GM19452 (cell line): ENCODE results near the gene KLF11.
A peak's percentile ranks its signal among the peaks of the same experiment; 100 is the strongest.

Source experiments
- ATAC-seq: cut with Tn5 transposase; IDR thresholded peaks from one replicate; pipeline ENCODE4 v1.9.1; 2021; ENCODE audit not compliant: unreplicated experiment

Gene KLF11

DNA sequence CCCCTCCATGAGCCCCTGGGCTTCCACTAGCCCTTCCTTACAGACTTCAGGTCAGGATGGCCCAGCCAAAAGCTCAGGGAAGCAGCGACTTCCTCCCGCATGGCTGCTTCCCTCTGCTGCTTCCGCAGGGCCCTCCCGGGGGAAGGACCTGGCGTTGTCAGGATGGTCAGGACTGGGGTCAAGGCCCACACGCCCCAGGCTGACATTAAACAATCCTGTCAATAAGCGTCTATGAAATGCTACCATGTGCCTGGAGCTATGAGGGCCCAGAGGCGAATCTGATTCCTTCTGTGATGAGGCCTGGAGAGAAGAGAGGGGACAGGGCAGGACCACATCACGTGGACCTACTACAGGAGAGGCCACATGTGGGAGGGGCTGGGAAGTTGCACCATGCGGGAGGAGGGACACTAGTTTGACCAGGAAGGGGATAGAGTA, 19.6 kb downstream of the KLF11 start:
- ATAC-seq: no peak

DNA sequence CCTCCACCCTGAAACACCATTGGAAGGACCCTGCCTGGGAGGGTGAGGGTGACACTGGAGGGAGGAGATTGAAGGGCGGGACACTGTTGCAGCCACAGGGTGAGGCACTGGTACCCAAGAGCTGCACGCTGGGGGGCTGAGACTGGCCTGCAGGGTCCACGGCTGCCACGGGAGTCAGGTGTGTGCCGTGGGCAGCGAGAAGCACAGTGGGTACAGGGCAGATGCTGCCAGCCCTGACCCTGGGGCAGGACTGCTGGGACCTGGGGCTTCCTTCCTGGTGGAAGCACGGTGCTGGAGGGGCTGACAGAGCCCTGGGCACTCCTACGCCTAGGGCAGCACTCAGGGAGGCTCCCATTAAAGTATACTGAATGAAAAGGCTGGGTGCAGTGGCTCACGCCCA, 20.2 kb downstream of the KLF11 start:
- ATAC-seq: no peak

DNA sequence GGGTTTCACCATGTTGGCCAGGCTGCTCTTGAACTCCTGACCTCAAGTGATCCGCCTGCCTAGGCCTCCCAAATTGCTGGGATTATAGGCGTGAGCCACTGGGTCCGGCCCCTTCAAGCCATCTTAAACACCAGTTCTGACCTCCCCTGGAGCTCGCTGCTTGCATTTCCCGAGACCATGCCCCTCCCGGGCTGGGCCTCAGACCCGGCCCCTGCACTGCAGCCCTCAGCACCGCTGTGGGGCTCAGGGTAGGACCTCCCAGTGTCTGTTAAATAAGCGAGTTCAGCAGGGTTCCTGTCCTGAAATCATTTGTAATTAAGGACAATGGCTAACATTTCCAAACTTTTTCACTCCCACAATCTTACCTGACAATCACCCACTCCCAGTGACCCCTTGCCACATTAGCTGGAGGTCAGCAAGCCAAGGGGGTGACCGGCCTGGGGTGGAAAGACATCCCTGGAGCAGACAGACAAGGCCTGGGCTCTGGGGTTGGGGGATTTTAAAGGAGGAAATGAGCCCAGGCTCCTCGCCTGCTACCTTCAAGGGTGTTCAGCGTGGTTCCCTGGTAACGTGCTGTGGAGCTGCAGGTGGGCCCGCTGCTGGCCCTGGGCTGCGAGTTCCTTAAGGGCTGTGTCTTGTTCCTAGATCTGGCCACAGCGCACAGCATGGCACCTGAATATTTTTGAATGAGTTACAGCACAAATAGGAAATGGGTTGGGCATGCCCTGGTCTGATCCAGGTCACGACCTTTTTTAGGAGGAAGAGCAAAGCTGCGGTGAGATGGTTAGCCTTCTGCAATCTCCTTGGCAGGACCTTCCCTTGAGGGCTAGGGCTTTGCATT, 21.8 kb downstream of the KLF11 start:
- ATAC-seq: no peak

DNA sequence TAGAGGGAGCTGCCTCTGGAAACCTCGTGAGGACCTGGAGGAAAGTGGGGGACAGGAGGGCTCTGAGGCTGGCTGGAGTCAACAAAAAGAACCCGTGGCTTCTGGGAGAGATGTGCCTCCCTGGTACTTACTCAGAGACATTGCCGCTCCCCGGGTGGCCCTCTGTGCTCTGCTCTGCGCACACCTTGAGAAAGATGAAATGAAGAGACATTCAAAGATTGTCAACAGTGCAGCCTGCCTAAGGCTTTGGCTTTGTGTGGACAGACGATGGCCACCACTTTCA, 22.4 kb downstream of the KLF11 start:
- ATAC-seq: no peak

DNA sequence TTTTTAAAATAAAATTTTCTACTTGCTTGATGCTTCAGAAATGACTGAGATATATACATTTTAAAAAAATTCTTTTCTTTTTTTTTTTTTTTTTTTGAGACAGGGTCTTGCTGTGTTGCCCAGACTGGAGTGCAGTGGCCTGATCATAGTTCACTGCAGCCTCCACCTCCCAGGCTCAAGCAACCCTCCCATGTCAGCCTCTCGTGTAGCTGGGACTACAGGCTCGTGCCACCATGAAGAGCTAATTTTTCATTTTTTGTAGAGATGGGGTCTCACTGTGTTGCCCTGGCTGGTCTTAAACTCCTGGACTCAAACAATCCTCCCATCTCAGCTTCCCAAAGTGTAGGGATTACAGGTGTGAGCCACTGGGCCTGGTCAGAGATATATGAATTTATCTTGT, 24.0 kb downstream of the KLF11 start:
- no peak for ATAC-seq

DNA sequence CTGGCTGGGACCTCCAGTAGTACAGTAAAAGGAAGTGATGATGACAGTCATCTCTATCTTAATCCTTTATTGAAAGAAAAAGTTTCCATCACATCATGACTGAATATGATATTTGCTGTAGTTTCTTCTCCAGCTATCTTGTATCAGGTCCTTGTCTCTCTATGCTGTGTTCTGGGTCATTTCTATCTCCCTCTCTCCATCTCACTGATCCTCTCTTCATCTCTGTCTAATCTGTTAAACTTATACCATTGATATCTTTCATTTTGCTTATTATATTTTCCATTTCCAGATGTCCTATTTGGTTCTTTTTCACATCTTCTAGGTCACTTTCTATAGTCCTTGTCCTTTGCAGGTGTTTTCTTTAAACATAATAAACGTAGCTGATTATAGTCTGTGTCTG, 24.5 kb downstream of the KLF11 start:
- ATAC-seq: no peak

DNA sequence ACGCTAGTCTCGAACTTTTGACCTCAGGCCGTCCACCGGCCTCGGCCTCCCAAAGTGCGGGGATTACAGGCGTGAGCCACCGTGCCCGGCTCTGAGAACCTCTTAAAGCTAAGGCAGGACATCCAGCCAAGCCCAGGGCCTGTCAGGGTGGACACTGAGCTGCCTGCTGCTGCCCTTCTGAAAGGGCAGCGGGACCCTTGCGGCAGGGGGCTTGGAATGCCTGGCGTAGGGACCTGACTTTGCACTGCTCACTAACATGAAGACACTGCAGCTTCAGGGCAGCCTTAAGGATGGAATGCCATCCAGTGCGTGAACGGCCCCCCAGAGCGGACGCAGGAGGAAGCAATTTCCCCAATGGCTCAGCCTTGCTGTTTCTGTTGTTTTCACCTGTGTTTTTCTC, 27.8 kb downstream of the KLF11 start:
- no peak for ATAC-seq

DNA sequence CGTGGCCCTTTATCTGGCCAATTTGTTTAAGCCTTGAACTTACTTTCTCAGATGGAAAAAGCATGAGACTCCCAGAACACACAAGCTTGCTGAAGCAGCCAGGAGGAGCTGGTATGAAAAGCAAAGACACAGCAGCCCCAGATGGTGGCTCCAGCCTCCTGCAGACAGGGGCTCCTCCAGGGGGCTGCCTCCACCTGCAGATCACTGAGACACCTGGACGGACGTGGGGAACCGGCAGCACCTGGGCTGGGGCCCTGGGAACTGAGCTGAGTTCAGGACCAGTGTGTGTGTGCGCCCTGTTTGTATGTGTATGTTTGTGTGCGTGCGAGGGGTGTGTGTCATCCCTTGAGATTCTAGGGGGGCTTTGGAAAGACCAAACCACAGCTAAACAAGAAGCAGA, 28.2 kb downstream of the KLF11 start:
- ATAC-seq: no peak

DNA sequence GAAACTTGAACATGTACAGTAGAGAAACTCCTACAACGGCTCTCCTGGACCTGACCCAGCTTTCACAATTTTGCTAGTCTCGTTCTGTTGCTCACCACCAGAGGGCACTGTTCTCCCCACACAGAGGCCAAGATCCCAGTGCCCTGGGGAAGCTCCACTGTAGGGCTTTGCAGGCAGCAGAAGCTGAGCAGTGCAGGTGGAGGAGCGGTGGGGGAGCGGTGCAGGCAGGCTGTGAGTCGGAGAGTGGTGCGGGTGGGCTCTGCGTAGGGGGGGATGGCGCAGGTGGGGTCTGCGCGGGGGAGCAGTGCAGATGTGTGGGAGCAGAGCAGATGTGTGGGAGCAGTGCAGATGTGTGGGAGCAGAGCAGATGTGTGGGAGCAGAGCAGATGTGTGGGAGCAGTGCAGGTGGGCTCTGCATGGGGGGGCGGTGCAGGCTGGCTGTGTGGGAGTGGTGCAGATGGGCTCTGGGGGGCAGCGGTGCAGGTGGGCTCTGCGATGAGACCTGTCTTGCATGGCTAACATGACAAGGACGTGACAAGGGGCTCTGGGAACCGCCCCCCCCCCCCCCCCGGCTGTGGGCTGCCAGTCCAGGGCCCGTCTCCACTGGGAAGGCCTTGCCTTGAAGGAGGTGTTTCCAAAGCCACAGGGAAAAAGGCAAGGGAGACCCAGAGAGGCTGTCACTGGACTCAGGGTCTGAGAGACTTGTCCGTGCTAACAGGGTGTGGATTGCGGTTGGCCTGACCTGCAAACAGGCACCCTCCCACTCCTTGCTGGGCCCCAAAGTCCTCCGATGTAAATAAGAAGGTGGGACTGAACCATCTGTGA, 29.5 kb downstream of the KLF11 start:
- peak; percentile 74 for ATAC-seq

DNA sequence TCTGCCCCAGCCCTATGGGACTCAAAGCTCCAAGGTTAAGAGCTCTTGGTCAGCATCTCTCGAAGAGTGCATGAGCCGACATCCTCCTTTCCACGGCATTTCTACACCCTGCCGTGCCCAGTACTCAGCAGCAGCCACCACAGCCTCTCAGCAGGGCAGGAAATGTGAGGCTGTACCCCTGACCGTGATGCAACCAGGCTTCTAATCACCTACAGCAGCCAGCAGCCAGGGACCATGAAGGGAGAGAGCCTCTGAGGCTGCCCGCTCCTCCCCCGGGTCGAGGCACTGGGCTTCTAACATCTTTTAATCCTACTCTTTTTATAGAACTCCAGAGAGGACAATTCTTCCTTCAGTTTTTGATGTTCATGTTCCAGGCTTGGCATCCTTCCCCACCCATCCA, 30.4 kb downstream of the KLF11 start:
- no peak for ATAC-seq

DNA sequence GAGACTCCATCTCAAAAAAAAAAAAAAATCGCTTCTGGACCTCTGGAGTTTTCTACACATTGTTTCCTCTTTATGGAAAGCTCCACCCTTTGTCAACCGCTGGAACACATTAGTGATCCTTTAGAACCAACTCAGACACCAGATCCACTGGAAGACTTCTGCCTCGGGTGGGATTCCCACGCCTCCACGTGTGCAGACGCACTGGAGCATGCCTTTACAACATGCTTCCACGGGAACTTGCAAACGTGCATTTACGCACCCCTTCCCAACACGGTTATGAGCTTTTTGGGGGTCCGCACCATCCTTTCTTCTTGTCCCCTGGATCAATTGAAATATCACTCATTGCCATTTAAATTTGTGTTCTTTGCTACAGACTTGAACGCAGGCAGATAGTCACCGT, 31.8 kb downstream of the KLF11 start:
- ATAC-seq: no peak

DNA sequence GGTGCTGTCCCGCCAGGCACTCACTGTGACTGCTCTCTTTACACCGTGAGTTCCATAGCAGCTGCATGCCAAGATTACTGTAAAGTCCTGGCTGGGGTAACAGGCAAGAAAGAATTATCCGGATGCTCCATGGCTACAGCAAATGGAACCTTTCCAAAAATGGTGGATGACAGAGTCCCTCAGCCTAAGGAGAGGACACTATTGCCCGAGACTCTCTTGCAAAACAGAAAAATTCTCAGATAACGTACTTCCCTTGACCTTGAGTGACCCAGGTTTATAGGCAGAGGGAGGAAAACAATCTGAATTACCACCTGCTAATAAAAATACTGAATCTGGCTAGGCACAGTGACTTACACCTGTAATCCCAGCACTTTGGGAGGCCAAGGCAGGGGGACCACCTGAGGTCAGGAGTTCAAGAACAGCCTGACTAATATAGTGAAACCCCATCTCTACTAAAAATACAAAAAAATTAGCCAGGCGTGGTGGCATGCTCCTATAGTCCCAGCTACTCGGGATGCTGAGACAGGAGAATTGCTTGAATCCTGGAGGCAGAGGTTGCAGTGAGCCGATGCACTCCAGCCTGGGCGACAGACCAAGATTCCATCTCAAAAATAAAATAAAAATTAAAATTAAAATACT, 32.3 kb downstream of the KLF11 start:
- ATAC-seq: no peak

DNA sequence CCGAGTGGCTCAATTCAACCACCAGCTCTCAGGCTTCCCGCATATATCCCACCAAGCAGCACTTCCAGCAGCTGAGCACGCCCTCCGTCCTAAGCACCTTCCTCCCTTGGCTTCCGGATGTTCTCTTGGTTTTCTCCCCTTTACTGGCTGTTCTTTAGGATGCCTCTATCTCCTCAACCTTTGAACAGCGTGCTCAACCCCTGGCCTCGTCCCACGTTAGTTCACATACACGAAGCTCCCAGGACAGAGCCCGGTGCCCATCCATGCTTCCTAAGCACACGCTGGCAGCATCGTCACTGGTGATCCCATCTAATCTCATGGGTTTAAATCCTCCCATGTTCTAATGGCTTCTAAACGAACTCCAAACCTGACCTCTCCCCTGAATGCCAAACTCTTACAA, 33.2 kb downstream of the KLF11 start:
- no peak for ATAC-seq

DNA sequence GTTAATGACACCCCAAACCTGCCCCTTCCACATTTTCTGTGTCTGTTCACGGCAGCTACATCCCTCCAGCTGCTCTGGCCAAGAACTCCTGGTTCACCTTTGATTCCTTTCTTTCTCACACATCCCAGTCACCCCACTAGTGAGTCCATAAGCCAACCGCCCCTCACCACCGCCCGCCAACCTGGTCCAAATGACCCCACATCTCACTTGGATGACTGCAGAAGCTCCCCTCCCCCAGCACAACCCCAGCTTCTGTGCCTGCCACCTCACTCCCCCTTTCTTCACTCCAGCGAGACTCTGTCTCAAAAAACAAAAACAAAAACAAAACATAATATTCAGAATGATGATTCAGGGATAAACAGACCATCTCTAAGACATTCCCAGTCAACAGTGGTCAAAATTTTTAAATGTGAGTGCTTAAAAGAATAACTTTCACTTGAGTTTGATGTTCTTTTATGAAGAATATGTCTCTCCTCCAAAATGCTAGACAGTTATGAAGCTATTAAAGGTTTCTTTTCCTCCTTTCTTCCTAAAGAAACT, 33.7 kb downstream of the KLF11 start:
- ATAC-seq: no peak

DNA sequence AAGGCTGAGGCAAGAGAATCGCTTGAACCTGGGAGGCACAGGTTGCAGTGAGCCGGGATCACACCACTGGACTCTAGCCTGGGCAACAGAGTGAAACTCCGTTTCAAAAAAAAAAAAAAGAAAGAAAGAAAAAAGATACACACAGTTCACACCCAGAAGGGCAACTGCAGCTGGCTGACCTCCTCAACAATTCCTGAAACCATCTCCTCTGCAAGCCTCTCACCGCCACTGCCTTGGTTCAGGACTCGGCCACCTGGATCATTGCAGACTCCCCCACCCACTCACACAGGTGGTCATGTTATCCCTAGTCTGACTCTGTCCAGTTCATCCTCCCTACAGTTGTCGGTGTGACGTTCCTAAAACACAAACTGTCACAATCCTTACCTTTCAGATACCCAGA, 34.7 kb downstream of the KLF11 start:
- ATAC-seq: no peak

DNA sequence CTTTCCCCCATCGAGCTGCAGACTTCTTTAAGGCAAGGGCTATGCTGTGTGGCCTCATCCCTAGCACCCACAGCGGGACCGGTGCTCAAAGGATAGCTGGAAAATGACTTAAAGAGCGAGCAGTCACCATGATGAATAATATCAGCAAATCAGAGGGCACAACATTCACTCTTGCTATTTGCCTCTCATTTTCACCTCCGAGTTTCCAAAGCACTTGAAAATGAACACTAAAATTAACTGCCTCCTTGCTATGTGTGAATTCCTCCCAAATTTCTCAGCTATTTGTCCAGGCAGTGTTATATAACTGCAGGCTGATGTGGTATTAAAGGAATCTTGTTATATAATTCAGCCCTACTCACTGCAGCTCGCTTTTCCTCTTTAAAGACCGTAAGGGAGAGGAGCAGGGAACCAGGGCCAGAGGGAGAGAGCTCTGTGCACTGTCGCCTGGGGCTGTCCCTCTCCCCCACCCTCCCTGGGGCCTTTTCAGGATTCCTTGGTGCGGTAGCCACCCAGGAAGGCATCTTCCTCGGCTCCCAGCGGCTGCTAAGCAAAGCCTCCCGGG, 35.4 kb downstream of the KLF11 start:
- no peak for ATAC-seq

DNA sequence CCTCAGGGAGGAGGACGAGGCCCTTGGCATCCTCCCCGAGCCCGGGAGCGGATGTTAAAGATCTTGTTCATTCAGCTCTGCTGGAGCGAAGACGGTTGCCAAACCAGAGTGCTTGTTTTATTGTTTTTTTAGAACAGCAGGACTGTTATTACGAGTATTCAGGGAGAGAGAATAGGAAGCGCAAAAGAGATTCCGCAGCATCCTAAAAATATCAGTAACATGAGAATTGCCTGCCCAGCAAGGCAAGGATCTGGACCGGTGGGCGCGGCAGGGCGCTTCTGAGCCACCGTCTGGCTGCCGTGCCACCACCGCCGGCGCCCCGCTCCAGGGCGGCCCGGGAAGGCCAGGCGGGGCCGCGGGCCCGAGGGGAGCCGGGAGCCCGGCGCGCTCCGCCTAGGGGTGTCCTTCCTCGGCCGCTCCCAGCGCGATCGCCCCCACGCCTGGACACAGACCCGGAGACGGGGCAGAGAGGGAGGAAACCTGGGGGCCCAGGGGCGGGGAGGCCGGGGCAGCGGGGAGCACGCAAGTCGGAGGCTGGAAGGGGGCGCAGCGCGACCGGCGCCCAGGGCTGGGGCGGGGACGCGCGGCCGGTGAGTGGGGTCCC, 36.0 kb downstream of the KLF11 start:
- ATAC-seq: peak; percentile 26

DNA sequence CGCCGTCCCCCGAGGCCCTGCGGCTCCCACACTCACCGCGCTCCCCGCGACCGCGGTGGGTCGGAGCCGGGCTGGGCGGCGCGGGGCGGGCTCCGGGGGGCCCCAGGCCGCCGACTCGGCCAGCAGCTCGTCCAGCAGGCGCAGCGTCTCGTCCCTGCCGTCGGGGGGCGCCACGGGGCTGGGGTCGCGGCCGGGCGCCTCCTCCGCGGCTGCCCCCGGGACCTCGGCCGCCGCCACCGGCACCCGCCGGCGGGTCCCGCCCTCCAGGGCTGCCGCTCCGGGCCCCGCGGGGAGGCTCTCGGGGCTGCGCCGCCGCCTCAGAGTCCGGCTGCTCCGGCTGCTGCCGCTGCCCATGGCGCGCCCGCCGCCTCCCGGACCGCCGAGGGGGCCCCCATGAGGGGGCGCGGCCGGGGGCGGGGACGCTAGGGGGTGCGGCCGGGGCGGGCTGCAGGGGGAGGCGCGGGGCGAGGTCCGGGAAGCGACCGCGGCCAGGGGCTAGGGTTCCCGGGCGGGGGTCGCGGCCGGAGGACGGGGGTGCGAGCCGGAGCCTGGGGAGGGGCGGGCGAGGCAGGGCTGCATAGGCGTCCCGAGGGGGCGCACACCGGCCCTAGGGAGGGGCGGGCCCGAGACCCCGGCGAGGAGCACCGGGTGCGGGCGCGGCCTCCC, 36.7 kb downstream of the KLF11 start, which contains the start of gene CYS1:
CYS1 (minus strand) TSS at position 542 of the 666 bp plus-strand sequence; CDS start at position 354, 188 bp downstream.
- ATAC-seq: peak; percentile 40

DNA sequence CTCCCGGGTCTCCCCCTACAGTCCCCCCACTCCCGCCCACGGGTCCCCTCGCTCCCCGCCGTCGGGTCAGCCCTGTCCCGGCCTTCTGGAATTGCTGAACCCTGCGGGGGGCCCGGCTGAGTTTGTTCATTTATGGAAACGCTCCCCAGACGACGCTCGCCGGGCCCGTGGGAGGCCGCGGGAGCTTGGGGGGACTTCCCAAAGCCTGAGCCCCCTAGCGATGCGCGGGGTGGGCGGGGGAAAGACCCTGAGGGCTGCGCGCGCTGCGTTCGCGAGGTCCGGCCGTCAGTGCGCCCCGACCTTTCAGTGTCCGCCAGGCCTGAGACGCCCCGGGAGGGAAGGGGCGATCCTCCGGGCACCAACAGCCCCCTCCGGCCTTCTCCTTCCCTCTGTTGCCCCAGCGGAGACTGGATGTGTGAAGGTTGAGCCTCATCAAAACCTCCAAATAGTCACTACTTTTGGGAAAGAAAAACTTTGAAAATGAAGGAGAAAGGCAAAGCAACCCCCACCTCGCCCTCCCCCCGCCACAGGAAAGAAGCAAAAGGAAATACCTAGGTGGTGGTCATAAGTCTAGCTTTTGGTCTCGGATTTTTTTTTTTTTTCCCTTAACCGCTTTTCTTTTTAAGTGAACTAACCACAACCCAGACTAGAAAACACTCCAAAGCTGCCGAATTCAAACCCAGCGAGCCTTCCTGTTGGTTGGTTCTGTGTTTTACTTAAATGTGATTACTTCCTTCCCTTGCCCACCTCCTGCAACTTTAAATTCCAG, 37.4 kb downstream of the KLF11 start:
- peak; percentile 21 for ATAC-seq

DNA sequence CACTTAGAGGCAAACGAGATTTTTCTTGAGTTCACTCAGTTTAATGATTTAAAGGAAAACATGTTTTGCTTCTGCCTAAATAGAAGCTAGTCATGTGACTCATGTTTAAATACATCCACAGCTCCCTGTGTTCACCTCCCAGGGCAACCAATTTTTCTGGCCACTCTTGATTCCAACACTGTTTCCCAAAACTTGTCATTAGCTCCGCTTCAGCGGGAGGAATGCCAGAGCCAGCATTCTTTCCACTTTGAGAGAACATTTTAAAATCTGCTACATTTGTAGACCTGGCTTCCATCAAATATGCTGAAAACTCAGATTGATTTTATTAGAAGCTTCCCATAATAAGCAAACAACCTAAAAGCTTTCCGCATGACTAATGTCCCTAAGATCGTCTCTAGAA, 39.7 kb downstream of the KLF11 start:
- ATAC-seq: no peak
